ENCODE data around the gene WDFY2.
"Not testable (repeated sequence)": the region's sequence is repeated elsewhere in the genome, so short reads cannot be mapped to it uniquely, and the experiment has no call there.

The WDFY2 gene

GRCh38 chr13:51569001-51569400 is 15.3 kb upstream of the WDFY2 start:
- not testable (repeated sequence) for DNase-seq

- no peak for DNase-seq
These were observed 7.5 kb upstream of the WDFY2 start for GRCh38 chr13:51576754-51577153.

- no peak for DNase-seq
These were observed 6.6 kb upstream of the WDFY2 start for GRCh38 chr13:51577690-51578089.

- no peak for DNase-seq
These were observed 4.6 kb upstream of the WDFY2 start for GRCh38 chr13:51579676-51580075.

GRCh38 chr13:51581148-51581820 is 3.0 kb upstream of the WDFY2 start:
- no peak for DNase-seq

GRCh38 chr13:51583469-51583874 is 790 bp upstream of the WDFY2 start:
- no peak for DNase-seq

GRCh38 chr13:51584731-51585672 is 740 bp downstream of the WDFY2 start:
- DNase-seq = peak in 1 of 2 experiments; percentile 58

GRCh38 chr13:51585696-51586095 is 1.4 kb downstream of the WDFY2 start:
- DNase-seq = no peak

GRCh38 chr13:51587372-51587771 is 3.1 kb downstream of the WDFY2 start:
- DNase-seq = no peak

- DNase-seq = no peak
These were observed 4.2 kb downstream of the WDFY2 start for GRCh38 chr13:51588406-51588949.

- no peak for DNase-seq
These were observed 5.5 kb downstream of the WDFY2 start for GRCh38 chr13:51589793-51590192.

- DNase-seq = no peak
These were observed 6.1 kb downstream of the WDFY2 start for GRCh38 chr13:51590231-51590970.

- peak in 1 of 2 experiments; percentile 15 for DNase-seq
These were observed 6.8 kb downstream of the WDFY2 start for GRCh38 chr13:51590971-51591627.

- DNase-seq = not testable (repeated sequence)
These were observed 7.7 kb downstream of the WDFY2 start for GRCh38 chr13:51591938-51592337.

GRCh38 chr13:51594432-51594831 is 10.2 kb downstream of the WDFY2 start:
- DNase-seq = no peak

- DNase-seq = no peak
These were observed 11.2 kb downstream of the WDFY2 start for GRCh38 chr13:51595416-51595815.

GRCh38 chr13:51596541-51596940 is 12.3 kb downstream of the WDFY2 start:
- no peak for DNase-seq

GRCh38 chr13:51599444-51600176 is 15.3 kb downstream of the WDFY2 start:
- no peak for DNase-seq

GRCh38 chr13:51600703-51601102 is 16.4 kb downstream of the WDFY2 start:
- no peak for DNase-seq

- DNase-seq = no peak
These were observed 17.6 kb downstream of the WDFY2 start for GRCh38 chr13:51601601-51602565.

GRCh38 chr13:51603716-51604115 is 19.5 kb downstream of the WDFY2 start:
- DNase-seq = no peak
